Gastroesophageal sphincter (tissue), 4 donors: ENCODE results near the gene MRPS25. TPM values are rescaled to one million over a fixed set of nuclear protein-coding genes. Genes with fewer than 3 reads are reported as not detected.
"Not testable (repeated sequence)": the region's sequence is repeated elsewhere in the genome, so short reads cannot be mapped to it uniquely, and the experiment has no call there.

Experiments used
- ATAC-seq: fragments of 150-250 bp; one replicate; pipeline ENCODE4 v1.9.1; 2016; ENCODE audit warnings: mild to moderate bottlenecking, moderate library complexity
- H3K27ac ChIP-seq, 4 donors: fragments of 200-600 bp; sonication (generic) in 3 of 4; 1 replicate in 3 of 4; 2 replicates in 1 of 4; pipeline ENCODE4 v1.5.1; 2016 to 2019
- H3K27me3 ChIP-seq: fragments of 200-600 bp; sonication (generic); one replicate; pipeline ENCODE4 v1.5.1; 2019
- H3K36me3 ChIP-seq, 2 donors: fragments of 200-600 bp; sonication (generic); one replicate each; pipeline ENCODE4 v1.5.1; 2019; ENCODE audit warnings: control low read depth in 1 of 2
- H3K4me1 ChIP-seq, 3 donors: fragments of 200-600 bp; sonication (generic); 1 replicate in 2 of 3; 2 replicates in 1 of 3; pipeline ENCODE4 v1.5.1; 2016 to 2019; ENCODE audit warnings: control low read depth in 2 of 3
- H3K4me3 ChIP-seq, 2 donors: fragments of 200-600 bp; sonication (generic); one replicate each; pipeline ENCODE4 v1.5.1; 2019; ENCODE audit warnings: mild to moderate bottlenecking in 1 of 2, moderate library complexity in 1 of 2
- H3K9me3 ChIP-seq, 3 donors: fragments of 200-600 bp; sonication (generic); one replicate each; pipeline ENCODE4 v1.5.1; 2017 to 2019; ENCODE audit warnings: control low read depth in 2 of 3
- CTCF ChIP-seq, 4 experiments: fragments of 200-600 bp in 2 of 4; fragments of 450-650 bp in 2 of 4; sonication (generic) in 1 of 4; IDR thresholded peaks; one replicate each; pipeline ENCODE4 v1.5.1; 2017 to 2019; ENCODE audit warnings: antibody characterized with exemption in 4 of 4, mild to moderate bottlenecking in 2 of 4, moderate library complexity in 2 of 4
- EP300 ChIP-seq: sonication (generic); formaldehyde crosslinking; IDR thresholded peaks from one replicate; pipeline ENCODE4 v1.6.1; 2017; ENCODE audit warnings: antibody characterized with exemption, mild to moderate bottlenecking
- POLR2A ChIP-seq, 2 donors: fragments of 450-650 bp; IDR thresholded peaks; one replicate each; pipeline ENCODE4 v1.6.1; 2017; ENCODE audit warnings: antibody characterized with exemption in 2 of 2, mild to moderate bottlenecking in 2 of 2, moderate library complexity in 1 of 2
- POLR2AphosphoS5 ChIP-seq: sonication (generic); formaldehyde crosslinking; IDR thresholded peaks from one replicate; pipeline ENCODE4 v1.6.1; 2017; ENCODE audit warnings: antibody characterized with exemption
- WGBS, 2 donors: methylation state at CpG; one replicate each; pipeline ENCODE4 v1.1.5; 2018; ENCODE audit warnings: low coverage in 1 of 2; 5-methylcytosine and 5-hydroxymethylcytosine counted together
- total RNA-seq, 4 donors: library from RNA; depleted of rRNA; stranded (reverse); fragments of >200 nt; gene quantifications; one replicate each; pipeline ENCODE4 v1.1.0, GENCODE V29; 2016

MRPS25 gene
- total RNA-seq, 4 donors from 2014 or later = 17.6 to 32.0 (median 27.9) TPM

- no peak for ATAC-seq
- TF ChIP-seq CTCF (IDR thresholded peaks at IDR 0.05) (no peak), POLR2AphosphoS5 (no peak), POLR2A (IDR thresholded peaks at IDR 0.05) (no peak), EP300 (no peak)
- no peaks in the 10 kb centered on the region for H3K9me3 ChIP-seq
- 88% methylated on average over 1 of the region's 1 CpG; no CpG with 5 or more reads in 1 of the 2 donors for WGBS, 2 donors
- H3K27ac ChIP-seq = no peak overlapping the region
- no peak overlapping the region for H3K4me3 ChIP-seq
- H3K4me1 ChIP-seq = peaks cover 0 to 11% (median 0%) of the 10 kb centered on the region in 3 donors
- peaks cover 0 to 62% of the 10 kb centered on the region in 2 donors for H3K36me3 ChIP-seq
- H3K27me3 ChIP-seq = no peaks in the 10 kb centered on the region
These were observed 54.5 kb downstream of the MRPS25 start for GRCh38 chr3:15010664-15011063.

- Histone ChIP-seq H3K27me3 (no peaks in the 10 kb centered on the region), H3K27ac (no peak overlapping the region), H3K36me3 (peaks cover 0 to 61% of the 10 kb centered on the region in 2 donors), H3K4me1 (peaks cover 0 to 11% (median 0%) of the 10 kb centered on the region in 3 donors), H3K9me3 (no peaks in the 10 kb centered on the region), H3K4me3 (no peak overlapping the region)
- ATAC-seq = no peak
- WGBS, 2 donors = 95 to 100% methylated on average over 2 to 5 of the region's 5 CpGs
- TF ChIP-seq POLR2A (IDR thresholded peaks at IDR 0.05) = no peak
- TF ChIP-seq POLR2AphosphoS5 = no peak
- TF ChIP-seq EP300 = no peak
- no peak for TF ChIP-seq CTCF (IDR thresholded peaks at IDR 0.05)
These were observed 55.9 kb downstream of the MRPS25 start for GRCh38 chr3:15009167-15009566.

- Histone ChIP-seq H3K4me1 (peaks cover 0 to 11% (median 0%) of the 10 kb centered on the region in 3 donors), H3K4me3 (no peak overlapping the region), H3K9me3 (no peaks in the 10 kb centered on the region), H3K27me3 (no peaks in the 10 kb centered on the region), H3K27ac (peak overlapping the region in 2 of 4 donors; percentile 12 to 40), H3K36me3 (peaks cover 0 to 56% of the 10 kb centered on the region in 2 donors)
- no peak for ATAC-seq
- TF ChIP-seq EP300 = no peak
- peak; percentile 14 for TF ChIP-seq POLR2AphosphoS5
- TF ChIP-seq CTCF (IDR thresholded peaks at IDR 0.05) = no peak
- WGBS, 2 donors = 57 to 62% methylated on average over 3 to 4 of the region's 4 CpGs
These were observed 57.4 kb downstream of the MRPS25 start for GRCh38 chr3:15007681-15008141.

GRCh38 chr3:14999182-14999581 is 65.9 kb downstream of the MRPS25 start:
- not testable (repeated sequence) for ATAC-seq, H3K27ac ChIP-seq, H3K4me3 ChIP-seq, H3K9me3 ChIP-seq, H3K27me3 ChIP-seq, H3K4me1 ChIP-seq
- WGBS, 2 donors = 79 to 95% methylated on average over 5 to 6 of the region's 6 CpGs
- H3K36me3 ChIP-seq = peaks cover 0 to 17% of the 10 kb centered on the region in 2 donors

Other genes starting within 250 kb of the MRPS25 start
- 10 to 100 TPM; 16.1 to 18.7 (median 17.3) TPM for gene FGD5, start 246.4 kb downstream of the MRPS25 start, total RNA-seq
- gene NR2C2, start 117.7 kb downstream of the MRPS25 start, total RNA-seq = 10 to 100 TPM; 35.8 to 56.2 (median 40.7) TPM
- 10 to 100 TPM; 40.9 to 46.0 (median 44.0) TPM for gene RBSN, start 33.8 kb upstream of the MRPS25 start, total RNA-seq
- gene CAPN7, start 140.9 kb upstream of the MRPS25 start, total RNA-seq = 10 to 100 TPM; 37.5 to 88.4 (median 59.5) TPM